ACC112 (cell line): ENCODE measurements around the gene GPR183.

Experiments
- H2AFZ ChIP-seq: fragments of 200-600 bp; sonication (generic); one replicate; pipeline ENCODE4 v1.6.0; 2017; ENCODE audit warnings: antibody characterized with exemption, low read length; ENCODE audit not compliant: unreplicated experiment
- H3K27ac ChIP-seq: fragments of 200-600 bp; sonication (generic); 2 replicates; pipeline ENCODE4 v1.5.1; 2014; ENCODE audit warnings: low read depth, mild to moderate bottlenecking, antibody characterized with exemption, low read length, moderate library complexity
- H3K27me3 ChIP-seq: fragments of 200-600 bp; sonication (generic); 2 replicates; pipeline ENCODE4 v1.6.1; 2014; ENCODE audit warnings: mild to moderate bottlenecking, antibody characterized with exemption, low read length, moderate library complexity, mixed read lengths; ENCODE audit not compliant: insufficient read depth
- H3K36me3 ChIP-seq: fragments of 200-600 bp; sonication (generic); 2 replicates; pipeline ENCODE4 v1.6.1; 2016; ENCODE audit warnings: mild to moderate bottlenecking, antibody characterized with exemption, low read length, moderate library complexity, mixed read lengths; ENCODE audit not compliant: insufficient read depth
- H3K4me1 ChIP-seq: fragments of 200-600 bp; sonication (generic); one replicate; pipeline ENCODE4 v1.6.1; 2016; ENCODE audit warnings: low read length, mixed read lengths; ENCODE audit not compliant: insufficient read depth, unreplicated experiment, control insufficient read depth
- H3K4me3 ChIP-seq: fragments of 200-600 bp; sonication (generic); 2 replicates; pipeline ENCODE4 v1.5.1; 2014; ENCODE audit warnings: mild to moderate bottlenecking, low read depth, low read length
- H3K79me2 ChIP-seq: fragments of 200-600 bp; sonication (generic); one replicate; pipeline ENCODE4 v1.6.0; 2016; ENCODE audit warnings: low read length; ENCODE audit not compliant: control insufficient read depth, unreplicated experiment, insufficient read depth

GPR183 gene

GRCh38 chr13:99307247-99307646 lies at the start of gene GPR183:
Gene GPR183 (minus strand): TSS chr13:99307399. CDS start chr13:99296145, 11,254 bp downstream.
- Histone ChIP-seq H3K27ac (peak within 1 kb of the TSS; percentile 85), H3K4me3 (0 out of 2 replicates have a peak within 1 kb of the TSS, but pooled peaks have one; percentile 23), H2AFZ (no peak within 1 kb of the TSS), H3K79me2 (no peaks in the 10 kb centered on the region), H3K4me1 (peaks cover 46% of the 10 kb centered on the region), H3K36me3 (no peaks in the 10 kb centered on the region), H3K27me3 (no peaks in the 10 kb centered on the region)

- Histone ChIP-seq H3K4me3 (peak overlapping the region; percentile 46), H3K79me2 (no peaks in the 10 kb centered on the region), H3K27ac (peak overlapping the region; percentile 87), H2AFZ (no peak overlapping the region), H3K36me3 (no peaks in the 10 kb centered on the region), H3K4me1 (peaks cover 21% of the 10 kb centered on the region), H3K27me3 (no peaks in the 10 kb centered on the region)
Observed at GRCh38 chr13:99356262-99357091, 49.3 kb upstream of the GPR183 start.

- H3K4me1 ChIP-seq = peaks cover 21% of the 10 kb centered on the region
- peak overlapping the region; percentile 46 for H3K4me3 ChIP-seq
- peak overlapping the region; percentile 87 for H3K27ac ChIP-seq
- no peaks in the 10 kb centered on the region for H3K79me2 ChIP-seq
- H3K27me3 ChIP-seq = no peaks in the 10 kb centered on the region
- H2AFZ ChIP-seq = no peak overlapping the region
- no peaks in the 10 kb centered on the region for H3K36me3 ChIP-seq
Observed at GRCh38 chr13:99356012-99356261, 48.7 kb upstream of the GPR183 start.

GRCh38 chr13:99355267-99356011 lies 48.2 kb upstream of the GPR183 start:
- Histone ChIP-seq H3K4me3 (no peak overlapping the region), H3K27me3 (no peaks in the 10 kb centered on the region), H3K27ac (peak overlapping the region; percentile 87), H3K79me2 (no peaks in the 10 kb centered on the region), H2AFZ (no peak overlapping the region), H3K36me3 (no peaks in the 10 kb centered on the region), H3K4me1 (peaks cover 21% of the 10 kb centered on the region)

GRCh38 chr13:99354371-99354951 lies 47.3 kb upstream of the GPR183 start:
- Histone ChIP-seq H3K4me3 (no peak overlapping the region), H3K27ac (no peak overlapping the region), H3K27me3 (no peaks in the 10 kb centered on the region), H3K4me1 (peaks cover 21% of the 10 kb centered on the region), H3K79me2 (no peaks in the 10 kb centered on the region), H2AFZ (no peak overlapping the region), H3K36me3 (no peaks in the 10 kb centered on the region)

- Histone ChIP-seq H3K36me3 (no peaks in the 10 kb centered on the region), H3K4me3 (no peak overlapping the region), H3K27ac (no peak overlapping the region), H3K4me1 (peaks cover 21% of the 10 kb centered on the region), H2AFZ (no peak overlapping the region), H3K79me2 (no peaks in the 10 kb centered on the region), H3K27me3 (no peaks in the 10 kb centered on the region)
Observed at GRCh38 chr13:99353836-99354235, 46.6 kb upstream of the GPR183 start.

GRCh38 chr13:99353246-99353600 lies 46.0 kb upstream of the GPR183 start:
- no peak overlapping the region for H3K27ac ChIP-seq
- no peak overlapping the region for H3K4me3 ChIP-seq
- H3K36me3 ChIP-seq = no peaks in the 10 kb centered on the region
- no peak overlapping the region for H2AFZ ChIP-seq
- H3K4me1 ChIP-seq = peaks cover 21% of the 10 kb centered on the region
- no peaks in the 10 kb centered on the region for H3K79me2 ChIP-seq
- no peaks in the 10 kb centered on the region for H3K27me3 ChIP-seq

GRCh38 chr13:99352351-99353245 lies 45.4 kb upstream of the GPR183 start:
- Histone ChIP-seq H2AFZ (no peak overlapping the region), H3K36me3 (no peaks in the 10 kb centered on the region), H3K4me3 (no peak overlapping the region), H3K79me2 (no peaks in the 10 kb centered on the region), H3K27ac (no peak overlapping the region), H3K27me3 (no peaks in the 10 kb centered on the region), H3K4me1 (peaks cover 17% of the 10 kb centered on the region)

- Histone ChIP-seq H3K36me3 (no peaks in the 10 kb centered on the region), H2AFZ (no peak overlapping the region), H3K79me2 (no peaks in the 10 kb centered on the region), H3K27ac (no peak overlapping the region), H3K27me3 (no peaks in the 10 kb centered on the region), H3K4me1 (peaks cover 9% of the 10 kb centered on the region), H3K4me3 (no peak overlapping the region)
Observed at GRCh38 chr13:99351772-99352171, 44.6 kb upstream of the GPR183 start.

- Histone ChIP-seq H3K4me3 (no peak overlapping the region), H2AFZ (no peak overlapping the region), H3K4me1 (no peaks in the 10 kb centered on the region), H3K79me2 (no peaks in the 10 kb centered on the region), H3K27me3 (no peaks in the 10 kb centered on the region), H3K36me3 (no peaks in the 10 kb centered on the region), H3K27ac (no peak overlapping the region)
Observed at GRCh38 chr13:99350191-99350590, 43.0 kb upstream of the GPR183 start.
